ENCODE data around the gene SUCNR1. TPM values are rescaled to one million over a fixed set of nuclear protein-coding genes. Genes with fewer than 3 reads are reported as not detected.

SUCNR1 gene
- total and polyA plus RNA-seq, 2 donors (not counting 1 experiment from before 2014, with no cell fraction given) = not detected

DNA sequence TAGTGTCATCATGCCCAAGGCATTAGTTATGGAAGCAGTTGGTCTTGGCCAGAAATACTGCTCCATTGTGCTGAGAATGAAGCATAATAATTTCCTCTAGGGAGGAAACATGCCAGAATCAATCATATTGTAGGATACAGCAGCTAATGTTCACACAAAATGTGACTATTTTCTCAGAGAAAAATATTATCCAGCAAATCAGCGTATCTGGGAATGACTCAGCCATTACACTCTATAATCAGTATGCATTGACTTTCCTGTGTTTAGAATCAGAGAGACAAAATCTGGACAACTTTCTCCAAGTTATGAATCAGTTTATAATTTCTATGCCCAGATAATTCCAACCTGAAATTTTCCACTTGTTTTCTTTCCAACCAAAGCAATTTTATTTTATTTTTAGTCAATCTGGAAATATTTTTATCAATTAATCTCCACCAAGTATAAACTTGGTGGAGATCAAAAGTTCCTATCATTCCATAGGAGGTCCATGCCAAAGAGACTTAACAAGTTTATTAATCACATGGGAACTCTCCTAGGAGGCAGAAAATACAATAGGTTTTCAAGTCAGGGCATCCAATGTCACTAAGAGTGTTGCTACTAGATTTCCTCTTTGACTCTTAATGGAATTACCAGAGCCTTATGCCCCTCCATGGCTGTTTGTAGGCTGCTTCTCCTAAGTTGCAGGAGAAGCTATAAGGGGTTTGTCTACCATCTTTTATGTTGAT is 36.4 kb downstream of the SUCNR1 start:
- no CpG with 5 or more reads among the region's 1 CpG for WGBS (ENCODE audit: insufficient coverage)
- H3K27ac ChIP-seq (ENCODE audit: low read length in 2 of 2) = no peak overlapping the region
- Mint-ChIP-seq H3K27me3 (peaks cover 9% of the 10 kb centered on the region), H3K9me3 (ENCODE audit: insufficient read depth) (peaks cover 4% of the 10 kb centered on the region), H3K4me1 (no peaks in the 10 kb centered on the region), H3K4me3 (no peak overlapping the region), H3K27ac (no peak overlapping the region)
- ATAC-seq (ENCODE audit: low read depth) (no peak), DNase-seq (no peak)
- H3K79me2 ChIP-seq (ENCODE audit: control insufficient read depth, insufficient read depth, low read length) = no peaks in the 10 kb centered on the region
- ChIA-PET CTCF (no interaction called here), POLR2A (no interaction called here)
- no peaks in the 10 kb centered on the region for H3K27me3 ChIP-seq (replicated peaks in 1 of 4; ENCODE audit: control extremely low read depth in 1 of 4, control insufficient read depth in 3 of 4, insufficient read depth in 4 of 4, low read length in 3 of 4)
- H3K9ac ChIP-seq (ENCODE audit: low read length) = no peak overlapping the region
- H3K36me3 ChIP-seq (replicated peaks in 1 of 2; ENCODE audit: control extremely low read depth in 1 of 2, control insufficient read depth in 1 of 2, extremely low read depth in 1 of 2, insufficient read depth in 2 of 2, low read length in 1 of 2) = no peaks in the 10 kb centered on the region
- no peaks in the 10 kb centered on the region for H3K4me1 ChIP-seq (ENCODE audit: control insufficient read depth in 2 of 2, insufficient read depth in 2 of 2, low read length in 2 of 2)
- H3K9me3 ChIP-seq (ENCODE audit: control extremely low read depth in 1 of 3, control insufficient read depth in 2 of 3, insufficient read depth in 1 of 3, low read length in 2 of 3) = no peaks in the 10 kb centered on the region
- no peak overlapping the region for H3K4me3 ChIP-seq (ENCODE audit: control extremely low read depth in 1 of 5, extremely low read depth in 1 of 5, insufficient read depth in 1 of 5, low read depth in 2 of 5, low read length in 4 of 5)
- H3K4me2 ChIP-seq (replicated peaks; ENCODE audit: low read depth, low read length, poor library complexity, severe bottlenecking) = no peak overlapping the region
- intact Hi-C loops (cut with micrococcal nuclease) = no loop called here
- TF ChIP-seq CTCF (IDR thresholded peaks at IDR 0.05) = no peak
- no peaks in the 10 kb centered on the region for H4K20me1 ChIP-seq (ENCODE audit: control insufficient read depth, insufficient read depth, low read length, poor library complexity, severe bottlenecking)
- H2AFZ ChIP-seq (ENCODE audit: insufficient read depth, low read depth, low read length, poor library complexity, severe bottlenecking) = no peak overlapping the region

DNA sequence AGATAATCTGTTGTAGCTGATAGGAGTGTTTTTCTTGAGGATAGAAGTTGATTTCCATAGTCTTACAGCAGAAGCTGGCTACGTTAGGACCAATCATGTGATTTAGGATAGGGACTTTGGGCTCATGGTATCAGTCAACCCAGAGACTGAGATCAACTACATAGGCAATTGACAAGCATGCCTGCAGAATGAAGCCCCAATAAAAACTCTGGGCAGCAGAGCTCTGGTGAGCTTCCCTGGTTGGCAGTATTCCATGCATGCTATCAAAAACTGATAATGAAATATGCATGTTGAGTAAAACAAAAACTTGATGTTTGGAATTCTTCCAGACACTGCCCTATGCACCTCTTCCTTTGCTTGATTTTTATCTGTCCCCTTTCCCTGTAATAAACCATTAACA is 38.0 kb downstream of the SUCNR1 start:
- ChIA-PET CTCF (no interaction called here), POLR2A (no interaction called here)
- Mint-ChIP-seq H3K27me3 (peaks cover 9% of the 10 kb centered on the region), H3K4me3 (no peak overlapping the region), H3K27ac (no peak overlapping the region), H3K9me3 (ENCODE audit: insufficient read depth) (peaks cover 4% of the 10 kb centered on the region), H3K4me1 (no peaks in the 10 kb centered on the region)
- H3K4me1 ChIP-seq (ENCODE audit: control insufficient read depth in 2 of 2, insufficient read depth in 2 of 2, low read length in 2 of 2) = no peaks in the 10 kb centered on the region
- H3K79me2 ChIP-seq (ENCODE audit: control insufficient read depth, insufficient read depth, low read length) = no peaks in the 10 kb centered on the region
- no peak overlapping the region for H3K4me3 ChIP-seq (ENCODE audit: control extremely low read depth in 1 of 5, extremely low read depth in 1 of 5, insufficient read depth in 1 of 5, low read depth in 2 of 5, low read length in 4 of 5)
- ATAC-seq (ENCODE audit: low read depth) (no peak), DNase-seq (no peak)
- no peak overlapping the region for H3K4me2 ChIP-seq (replicated peaks; ENCODE audit: low read depth, low read length, poor library complexity, severe bottlenecking)
- H3K9ac ChIP-seq (ENCODE audit: low read length) = no peak overlapping the region
- intact Hi-C loops (cut with micrococcal nuclease) = no loop called here
- no peak overlapping the region for H2AFZ ChIP-seq (ENCODE audit: insufficient read depth, low read depth, low read length, poor library complexity, severe bottlenecking)
- no peaks in the 10 kb centered on the region for H4K20me1 ChIP-seq (ENCODE audit: control insufficient read depth, insufficient read depth, low read length, poor library complexity, severe bottlenecking)
- no peaks in the 10 kb centered on the region for H3K36me3 ChIP-seq (replicated peaks in 1 of 2; ENCODE audit: control extremely low read depth in 1 of 2, control insufficient read depth in 1 of 2, extremely low read depth in 1 of 2, insufficient read depth in 2 of 2, low read length in 1 of 2)
- H3K9me3 ChIP-seq (ENCODE audit: control extremely low read depth in 1 of 3, control insufficient read depth in 2 of 3, insufficient read depth in 1 of 3, low read length in 2 of 3) = no peaks in the 10 kb centered on the region
- TF ChIP-seq CTCF (IDR thresholded peaks at IDR 0.05) (no peak), EZH2 (IDR thresholded peaks at IDR 0.05; ENCODE audit: borderline replicate concordance, insufficient read depth, low read depth, low read length, poor library complexity, severe bottlenecking) (no peak)
- no peaks in the 10 kb centered on the region for H3K27me3 ChIP-seq (replicated peaks in 1 of 4; ENCODE audit: control extremely low read depth in 1 of 4, control insufficient read depth in 3 of 4, insufficient read depth in 4 of 4, low read length in 3 of 4)
- no peak overlapping the region for H3K27ac ChIP-seq (ENCODE audit: low read length in 2 of 2)
- 83% methylated on average over 1 of the region's 1 CpG for WGBS (ENCODE audit: insufficient coverage)
